ENCODE measurements around the gene CRB1.

Gene CRB1

DNA sequence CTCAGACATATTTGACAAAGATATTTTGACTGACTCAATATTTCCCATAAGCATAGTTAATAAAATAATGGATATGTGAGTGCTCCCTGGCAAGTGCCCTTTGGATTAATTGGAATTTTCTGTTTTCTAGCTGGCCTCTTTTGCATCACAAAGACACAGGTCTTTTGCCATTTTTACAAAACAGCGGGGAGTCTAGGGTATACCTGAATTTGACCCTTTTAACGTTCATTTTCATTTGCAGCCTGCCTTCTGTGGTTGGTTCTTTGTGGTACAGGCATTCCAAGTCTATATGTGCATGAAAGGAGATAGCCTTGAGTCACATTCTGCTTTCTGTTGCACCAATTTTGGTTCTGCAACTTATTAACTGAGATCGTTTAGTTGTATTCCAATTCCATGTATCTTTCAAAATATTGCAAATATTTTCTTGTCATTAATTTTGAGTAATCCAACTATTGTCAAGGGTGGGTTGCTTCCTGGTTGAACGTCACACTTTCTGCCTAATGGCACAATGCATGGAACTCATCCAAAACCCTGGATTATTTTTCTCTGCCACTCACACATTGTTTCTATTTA lies 171.7 kb downstream of the CRB1 start:
- no peak for DNase-seq (ENCODE audit: low read depth)
- H3K4me3 ChIP-seq (ENCODE audit: low read depth, low read length) = no peak overlapping the region
- TF ChIP-seq, protein P1, sequence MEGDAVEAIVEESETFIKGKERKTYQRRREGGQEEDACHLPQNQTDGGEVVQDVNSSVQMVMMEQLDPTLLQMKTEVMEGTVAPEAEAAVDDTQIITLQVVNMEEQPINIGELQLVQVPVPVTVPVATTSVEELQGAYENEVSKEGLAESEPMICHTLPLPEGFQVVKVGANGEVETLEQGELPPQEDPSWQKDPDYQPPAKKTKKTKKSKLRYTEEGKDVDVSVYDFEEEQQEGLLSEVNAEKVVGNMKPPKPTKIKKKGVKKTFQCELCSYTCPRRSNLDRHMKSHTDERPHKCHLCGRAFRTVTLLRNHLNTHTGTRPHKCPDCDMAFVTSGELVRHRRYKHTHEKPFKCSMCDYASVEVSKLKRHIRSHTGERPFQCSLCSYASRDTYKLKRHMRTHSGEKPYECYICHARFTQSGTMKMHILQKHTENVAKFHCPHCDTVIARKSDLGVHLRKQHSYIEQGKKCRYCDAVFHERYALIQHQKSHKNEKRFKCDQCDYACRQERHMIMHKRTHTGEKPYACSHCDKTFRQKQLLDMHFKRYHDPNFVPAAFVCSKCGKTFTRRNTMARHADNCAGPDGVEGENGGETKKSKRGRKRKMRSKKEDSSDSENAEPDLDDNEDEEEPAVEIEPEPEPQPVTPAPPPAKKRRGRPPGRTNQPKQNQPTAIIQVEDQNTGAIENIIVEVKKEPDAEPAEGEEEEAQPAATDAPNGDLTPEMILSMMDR (IDR thresholded peaks at IDR 0.05; ENCODE audit: control insufficient read depth, extremely low read depth, insufficient read depth) = no peak

- H3K4me3 ChIP-seq (ENCODE audit: low read depth, low read length) = no peak overlapping the region
- no peak for DNase-seq (ENCODE audit: low read depth)
- TF ChIP-seq, protein P1 (IDR thresholded peaks at IDR 0.05; ENCODE audit: control insufficient read depth, extremely low read depth, insufficient read depth) = no peak
Measured at GRCh38 chr1:197440715-197441114, 172.7 kb downstream of the CRB1 start.

DNA sequence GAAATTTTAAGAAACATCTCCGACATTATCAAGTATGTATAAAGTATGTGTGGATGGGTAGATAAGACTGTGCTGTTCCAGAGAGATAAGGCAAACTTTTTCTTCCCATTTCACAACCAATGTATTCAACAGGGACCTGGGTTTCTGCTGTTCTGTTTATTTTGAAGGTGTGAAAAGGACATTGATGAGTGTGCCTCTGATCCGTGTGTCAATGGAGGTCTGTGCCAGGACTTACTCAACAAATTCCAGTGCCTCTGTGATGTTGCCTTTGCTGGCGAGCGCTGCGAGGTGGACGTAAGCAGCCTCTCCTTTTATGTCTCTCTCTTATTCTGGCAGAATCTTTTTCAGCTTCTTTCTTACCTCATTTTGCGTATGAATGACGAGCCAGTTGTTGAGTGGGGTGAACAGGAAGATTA lies 174.0 kb downstream of the CRB1 start:
- no peak for DNase-seq (ENCODE audit: low read depth)
- H3K4me3 ChIP-seq (ENCODE audit: low read depth, low read length) = no peak overlapping the region
- TF ChIP-seq, protein P1 (IDR thresholded peaks at IDR 0.05; ENCODE audit: control insufficient read depth, extremely low read depth, insufficient read depth) = no peak

- TF ChIP-seq, protein P1 (IDR thresholded peaks at IDR 0.05; ENCODE audit: control insufficient read depth, extremely low read depth, insufficient read depth) = no peak
- no peak for DNase-seq (ENCODE audit: low read depth)
- H3K4me3 ChIP-seq (ENCODE audit: low read depth, low read length) = no peak overlapping the region
Measured at GRCh38 chr1:197444755-197445154, 176.7 kb downstream of the CRB1 start.

DNA sequence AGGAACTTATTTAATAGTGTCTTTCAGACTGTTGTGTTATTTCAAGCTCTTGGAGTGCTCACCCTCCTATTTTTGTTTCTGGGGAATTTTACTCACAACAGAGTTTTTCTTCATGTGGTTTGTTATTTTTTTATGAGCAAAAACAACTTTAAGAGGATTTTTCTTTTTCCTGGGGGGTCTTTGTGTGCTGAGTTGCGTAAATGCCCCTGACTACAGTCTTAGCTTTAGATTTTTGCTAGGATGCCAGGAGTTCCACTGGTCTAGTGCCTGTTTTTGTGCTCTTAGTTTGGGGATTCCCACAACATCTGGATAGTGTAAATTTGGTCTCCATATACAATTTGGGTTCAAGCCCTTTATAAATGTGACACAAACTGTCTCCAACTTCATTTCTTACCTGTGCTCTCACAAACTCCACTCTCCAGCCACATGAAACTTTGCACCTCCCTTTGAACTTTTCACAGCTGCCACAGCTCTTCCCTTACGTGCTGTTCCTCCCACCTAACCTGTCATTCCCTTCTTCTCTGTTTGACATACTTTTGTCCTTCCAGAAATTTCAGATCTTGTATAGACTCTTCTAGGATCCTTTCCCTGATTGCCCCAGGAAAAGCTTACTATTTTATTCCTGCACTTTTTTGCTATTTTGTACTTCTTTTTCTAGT lies 180.2 kb downstream of the CRB1 start:
- H3K4me3 ChIP-seq (ENCODE audit: low read depth, low read length) = no peak overlapping the region
- no peak for DNase-seq (ENCODE audit: low read depth)
- TF ChIP-seq, protein P1 (IDR thresholded peaks at IDR 0.05; ENCODE audit: control insufficient read depth, extremely low read depth, insufficient read depth) = no peak

DNA sequence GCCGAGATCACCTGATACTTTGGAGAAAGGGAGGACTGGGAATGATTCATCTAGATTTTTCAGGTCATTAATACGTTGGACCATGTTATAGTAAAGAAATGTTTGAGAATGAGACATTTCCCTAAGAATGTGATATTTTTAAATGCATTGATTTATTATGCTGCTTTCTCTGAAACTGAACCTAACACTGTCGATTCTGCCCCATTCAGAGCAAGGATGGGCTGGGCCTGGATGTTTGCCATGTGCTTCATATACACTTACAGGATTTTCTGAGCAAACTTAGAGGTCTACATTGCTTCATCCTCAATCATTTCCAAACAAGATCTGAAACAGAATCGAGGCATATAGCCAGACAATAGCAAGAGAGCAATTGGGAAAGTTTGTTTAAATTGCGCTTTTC lies 183.3 kb downstream of the CRB1 start:
- DNase-seq (ENCODE audit: low read depth) = no peak
- TF ChIP-seq, protein P1 (IDR thresholded peaks at IDR 0.05; ENCODE audit: control insufficient read depth, extremely low read depth, insufficient read depth) = no peak
- H3K4me3 ChIP-seq (ENCODE audit: low read depth, low read length) = no peak overlapping the region

Measured in LNCaP clone FGC (cell line).